HG02885 (cell line): Measurements from ENCODE around the gene IFI27L2.

Experiments used
- ATAC-seq: cut with Tn5 transposase; IDR thresholded peaks from one replicate; pipeline ENCODE4 v1.9.1; 2021; ENCODE audit warnings: mild to moderate bottlenecking; ENCODE audit not compliant: unreplicated experiment, poor library complexity

IFI27L2 gene

GRCh38 chr14:94124582-94125377, 4.6 kb downstream of the IFI27L2 start:
- no peak for ATAC-seq

DNA sequence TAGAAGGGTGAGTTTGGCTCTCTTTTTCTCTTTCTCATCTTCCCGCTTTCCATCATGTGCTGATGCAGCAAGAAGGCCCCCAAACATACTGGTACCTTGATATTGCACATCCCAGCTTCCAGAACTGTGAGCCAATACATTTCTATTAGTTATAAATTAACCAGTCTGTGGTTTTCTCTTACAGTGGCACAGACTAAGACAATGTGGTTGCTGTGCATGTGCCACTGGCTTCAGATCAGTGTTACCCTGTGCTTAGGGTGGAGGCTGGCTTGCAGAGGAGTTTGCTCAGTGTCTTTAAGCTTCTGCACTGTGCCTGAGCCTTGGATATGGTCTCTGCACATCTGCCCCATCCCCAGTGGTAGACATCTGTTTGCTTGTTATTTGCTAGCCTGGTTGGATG, 5.5 kb downstream of the IFI27L2 start:
- ATAC-seq, result no peak

GRCh38 chr14:94123296-94123695, 6.1 kb downstream of the IFI27L2 start:
- no peak for ATAC-seq

DNA sequence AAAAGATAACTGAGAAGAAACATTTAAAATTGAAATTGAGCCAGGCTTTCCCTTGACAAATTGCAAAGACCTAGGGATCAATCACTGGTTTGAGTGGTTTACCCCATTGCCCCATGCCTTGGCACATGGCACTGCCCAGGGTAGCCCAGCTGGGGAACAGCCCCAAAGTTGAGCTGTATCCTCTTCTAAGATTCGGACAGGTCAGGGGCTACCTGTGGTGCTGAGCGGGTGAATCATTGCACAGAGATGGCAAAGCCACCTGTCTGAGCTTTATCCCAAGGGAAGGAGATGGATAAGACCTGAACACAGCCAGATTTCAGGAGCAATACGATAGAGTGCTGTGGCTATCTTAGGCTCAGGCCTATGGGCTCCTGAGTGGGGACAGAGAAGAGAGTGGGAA, 7.0 kb downstream of the IFI27L2 start:
- no peak for ATAC-seq

DNA sequence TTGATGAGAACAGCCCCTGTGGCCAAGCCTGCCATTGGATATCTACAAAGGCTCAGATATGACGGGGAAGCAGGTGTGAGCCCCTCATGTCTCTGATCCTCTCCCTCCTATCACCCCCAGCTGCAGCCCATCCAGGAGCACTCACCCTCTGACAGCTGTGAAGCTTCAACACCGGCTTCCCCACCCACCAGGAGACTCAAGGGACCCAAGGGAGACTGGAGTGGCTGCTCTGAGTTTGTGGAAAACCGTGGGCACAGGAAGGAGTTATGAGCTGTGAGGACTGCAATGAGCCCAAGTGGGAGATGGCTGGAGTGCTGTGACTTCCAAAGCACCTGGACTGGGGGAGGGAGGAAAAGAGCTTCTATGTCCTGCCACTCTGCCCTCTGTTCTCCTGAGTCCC, 7.9 kb downstream of the IFI27L2 start:
- no peak for ATAC-seq

DNA sequence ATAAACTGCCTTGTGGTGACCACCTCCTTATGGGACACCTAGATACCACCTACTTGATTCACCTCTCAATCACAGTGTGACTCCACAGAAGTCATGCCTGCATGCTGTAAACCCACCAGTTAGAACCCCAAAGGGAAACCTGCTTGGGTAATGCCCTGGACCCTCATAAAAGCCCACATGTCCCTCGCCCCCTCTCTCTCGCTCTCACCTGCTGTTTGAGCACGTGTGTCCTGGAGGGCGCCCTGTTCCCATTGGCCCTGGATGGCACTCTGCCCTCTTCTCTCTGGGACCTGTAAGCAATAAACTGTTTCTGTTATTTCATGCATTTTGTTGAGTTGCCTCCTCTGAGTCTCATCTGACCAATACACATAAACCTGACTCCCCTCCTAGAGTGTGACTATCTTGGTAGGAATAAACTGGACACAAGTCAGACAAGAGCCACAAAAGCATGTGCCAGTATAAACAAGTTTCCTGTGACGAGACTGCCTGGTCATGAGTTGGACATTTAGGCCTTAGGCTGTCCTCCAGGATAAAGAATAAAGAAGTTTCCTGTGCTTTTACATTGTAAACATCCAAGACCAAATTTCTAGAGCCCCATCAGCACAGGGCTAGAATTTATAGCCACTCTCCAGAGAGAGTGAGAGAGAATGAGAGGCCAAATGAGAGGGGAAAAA, 8.6 kb downstream of the IFI27L2 start:
- no peak for ATAC-seq

- ATAC-seq, result no peak
Observed at GRCh38 chr14:94119071-94119470, 10.3 kb downstream of the IFI27L2 start.

- ATAC-seq, result no peak
Observed at GRCh38 chr14:94117856-94118255, 11.5 kb downstream of the IFI27L2 start.

DNA sequence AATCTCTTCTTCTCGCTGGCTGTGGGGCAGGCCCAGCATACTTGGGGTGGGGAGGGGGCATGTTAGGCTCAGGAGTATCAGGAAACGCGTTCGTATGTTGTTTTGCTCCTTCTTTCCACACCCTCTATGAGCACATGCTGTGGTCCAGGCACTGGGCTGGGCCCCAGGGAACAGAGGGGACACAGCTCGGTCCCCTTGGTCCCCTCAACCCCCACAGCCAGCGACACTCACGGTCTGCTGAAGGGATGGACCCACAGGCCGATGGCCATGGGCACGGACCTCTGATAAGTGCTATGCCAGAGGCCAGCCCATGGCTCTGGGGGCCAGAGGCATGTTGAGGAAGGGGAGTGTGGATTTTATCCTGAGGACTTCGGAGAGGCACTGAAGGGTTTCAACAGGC, 12.7 kb downstream of the IFI27L2 start:
- no peak for ATAC-seq

- ATAC-seq, result no peak
Observed at GRCh38 chr14:94115631-94116030, 13.8 kb downstream of the IFI27L2 start.

- no peak for ATAC-seq
Observed at GRCh38 chr14:94115058-94115591, 14.3 kb downstream of the IFI27L2 start.

DNA sequence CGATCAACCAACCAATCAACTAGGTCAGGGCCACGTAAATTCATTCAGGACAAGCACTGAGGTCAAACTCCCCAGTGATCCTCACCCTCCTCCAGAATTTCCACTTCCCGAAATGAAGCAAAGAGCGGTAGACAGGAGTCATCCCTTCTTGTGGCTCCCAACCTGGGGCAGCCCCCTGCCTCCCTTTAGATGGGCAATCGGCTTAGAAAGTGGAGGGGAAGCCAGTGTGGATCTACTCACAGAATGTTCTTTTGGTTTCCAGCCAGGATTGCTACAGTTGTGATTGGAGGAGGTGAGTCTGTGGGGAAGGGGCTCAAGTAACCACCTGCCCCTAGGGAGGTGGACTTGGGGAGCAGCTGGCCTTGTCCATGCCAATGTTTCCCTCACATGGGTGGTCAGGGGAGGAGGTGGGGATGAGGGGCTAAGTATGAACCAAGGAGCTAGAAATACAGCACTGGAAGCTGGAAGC, 14.8 kb downstream of the IFI27L2 start:
- ATAC-seq, result no peak

DNA sequence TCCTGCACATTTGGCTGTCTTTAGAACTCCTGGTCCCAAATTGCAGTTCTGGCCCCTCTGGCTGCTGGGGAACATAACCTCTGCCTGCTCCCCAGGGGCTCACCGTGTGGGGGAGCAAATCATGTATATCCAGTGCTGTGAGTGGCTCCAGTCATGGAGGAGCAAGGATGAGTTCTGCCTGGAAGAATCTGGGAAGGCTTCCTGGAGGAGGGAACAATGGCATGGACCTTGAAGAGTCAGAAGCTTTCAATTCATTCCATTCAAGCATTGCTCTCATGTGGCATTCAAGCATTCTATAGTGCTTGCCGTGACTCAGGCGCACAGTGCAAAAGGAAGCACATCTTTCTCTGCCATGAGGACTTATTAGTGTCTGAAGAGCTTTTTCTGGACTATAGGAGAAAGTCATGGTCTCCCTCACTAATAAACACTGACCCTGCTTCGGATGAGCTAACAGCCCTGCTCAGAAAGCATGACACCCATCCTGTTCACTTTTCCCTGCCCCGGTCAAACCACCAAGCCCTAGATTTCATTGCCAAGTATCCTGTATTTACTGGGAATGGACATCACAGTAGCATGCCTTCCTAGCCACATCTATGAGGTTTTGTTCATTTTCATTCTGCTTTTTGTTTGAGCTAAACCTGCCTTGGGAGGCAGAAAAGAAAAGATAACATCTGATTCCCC, 15.4 kb downstream of the IFI27L2 start:
- no peak for ATAC-seq

GRCh38 chr14:94113490-94113889, 15.9 kb downstream of the IFI27L2 start:
- no peak for ATAC-seq

- no peak for ATAC-seq
Observed at GRCh38 chr14:94113073-94113472, 16.3 kb downstream of the IFI27L2 start.

DNA sequence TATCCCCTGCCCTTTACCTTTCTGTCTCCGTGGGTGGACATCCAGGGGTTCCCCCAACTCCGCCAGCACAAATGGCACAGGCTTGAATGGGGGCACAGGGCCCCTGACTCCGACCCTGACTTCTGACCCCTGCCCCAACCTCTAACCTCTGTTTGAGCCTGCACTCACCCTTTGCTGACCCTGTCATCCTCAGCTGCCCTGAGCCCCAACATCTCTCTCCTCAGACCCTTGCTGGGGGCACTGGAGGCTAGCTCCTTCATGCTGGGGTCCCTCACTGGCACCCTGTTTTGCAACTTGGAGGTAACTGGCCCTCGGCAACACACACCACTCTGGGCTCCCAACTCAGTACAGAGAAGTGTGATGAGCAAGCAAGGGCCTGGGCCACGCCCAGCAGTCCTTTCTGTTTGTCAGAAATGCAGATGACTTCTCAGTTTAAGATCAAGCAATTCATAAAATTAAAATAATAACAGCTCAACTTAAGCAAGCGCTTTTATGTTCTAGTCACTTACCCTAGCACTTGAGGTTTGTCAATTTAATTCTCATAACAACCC, 16.8 kb downstream of the IFI27L2 start:
- no peak for ATAC-seq

DNA sequence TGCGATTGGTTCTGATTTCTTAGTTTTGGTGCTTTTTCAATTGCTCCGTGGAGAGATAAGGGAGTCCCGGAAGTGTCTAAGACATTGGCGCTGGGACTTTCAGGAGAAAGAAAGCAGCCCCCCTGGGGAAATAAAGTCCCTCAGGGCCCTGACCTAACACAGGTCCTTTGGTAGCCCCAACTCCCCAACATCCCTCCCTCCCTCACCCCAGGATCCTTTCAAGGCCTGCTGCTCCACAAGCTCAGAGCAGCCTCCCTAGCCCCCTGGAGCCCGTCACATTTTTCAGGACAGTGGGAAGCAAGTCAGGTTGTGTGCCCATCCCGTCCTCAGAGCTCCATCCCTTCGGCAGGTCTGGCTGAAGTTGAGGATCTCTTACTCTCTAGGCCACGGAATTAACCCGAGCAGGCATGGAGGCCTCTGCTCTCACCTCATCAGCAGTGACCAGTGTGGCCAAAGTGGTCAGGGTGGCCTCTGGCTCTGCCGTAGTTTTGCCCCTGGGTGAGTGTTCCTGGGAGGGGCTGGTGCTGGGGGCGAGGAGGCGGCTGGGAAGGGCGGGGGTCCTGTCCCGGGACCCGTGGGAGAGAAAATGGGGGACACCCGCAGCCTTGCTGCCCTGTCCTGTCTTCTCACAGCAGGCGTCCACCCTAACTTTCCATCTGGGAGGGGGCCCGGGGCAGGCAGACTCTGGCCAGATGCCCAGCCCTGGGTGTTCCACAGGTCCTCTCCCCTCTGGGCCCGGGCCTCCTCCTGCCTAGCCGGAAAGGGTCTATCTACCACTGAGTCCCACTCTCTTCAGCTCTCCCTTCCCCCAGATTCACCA, 17.9 kb downstream of the IFI27L2 start:
- ATAC-seq, result no peak

DNA sequence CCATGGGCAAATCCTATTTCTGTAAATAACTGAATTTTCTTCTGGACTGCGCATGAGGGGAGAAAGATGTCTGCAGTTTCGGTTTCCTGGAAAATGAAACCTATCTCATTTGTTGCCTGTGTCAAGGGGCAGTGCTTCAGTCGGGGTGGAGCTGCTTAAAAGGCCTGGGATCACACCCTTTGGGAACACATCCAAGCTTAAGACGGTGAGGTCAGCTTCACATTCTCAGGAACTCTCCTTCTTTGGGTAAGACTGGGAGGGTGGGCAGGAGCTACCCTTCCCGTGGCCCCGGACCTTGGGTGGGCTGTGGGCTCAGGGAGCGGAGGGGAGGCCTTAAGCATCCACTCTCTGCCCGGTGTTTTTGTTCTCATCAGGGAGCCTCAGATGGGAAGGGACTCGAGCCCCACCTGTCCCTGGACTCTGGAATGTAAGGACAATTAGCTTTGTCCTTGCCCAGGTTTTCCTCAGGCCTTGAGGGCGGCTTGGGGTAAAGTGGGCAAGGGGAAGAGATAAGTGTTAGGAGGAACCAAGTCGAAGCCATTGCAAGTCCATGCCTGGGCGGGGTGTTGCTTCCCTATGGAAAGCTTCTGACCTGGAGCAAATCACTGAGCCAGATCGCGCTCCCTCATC, 18.7 kb downstream of the IFI27L2 start, which contains the start of gene IFI27:
Gene IFI27 (plus strand): TSS at position 185 of the 630 bp plus-strand sequence.
- no peak for ATAC-seq

- no peak for ATAC-seq
Observed at GRCh38 chr14:94109915-94110250, 19.5 kb downstream of the IFI27L2 start.
